Peyer's patch (tissue), 4 donors: ENCODE measurements around the gene RPL27. TPM values are rescaled to one million over a fixed set of nuclear protein-coding genes. Genes with fewer than 3 reads are reported as not detected.

Experiments used
- DNase-seq, 3 donors: peaks; one replicate each; pipeline ENCODE4 v3.0.0-alpha.2; 2017 to 2019
- H3K27ac ChIP-seq, 4 donors: fragments of 200-600 bp; sonication (generic); one replicate each; pipeline ENCODE4 v1.5.1; 2016 to 2019
- H3K27me3 ChIP-seq, 2 donors: fragments of 200-600 bp; sonication (generic); one replicate each; pipeline ENCODE4 v1.5.1; 2019
- H3K36me3 ChIP-seq, 3 donors: fragments of 200-600 bp; sonication (generic); one replicate each; pipeline ENCODE4 v1.5.1; 2016 to 2019
- H3K4me1 ChIP-seq, 4 donors: fragments of 200-600 bp; sonication (generic); one replicate each; pipeline ENCODE4 v1.5.1; 2016 to 2019
- H3K4me3 ChIP-seq, 4 donors: fragments of 200-600 bp; sonication (generic); 1 replicate in 3 of 4; 2 replicates in 1 of 4; pipeline ENCODE4 v1.5.1; 2016 to 2019; ENCODE audit warnings: mild to moderate bottlenecking in 1 of 4
- H3K9me3 ChIP-seq, 4 donors: fragments of 200-600 bp; sonication (generic); one replicate each; pipeline ENCODE4 v1.5.1; 2016 to 2019; ENCODE audit warnings: mild to moderate bottlenecking in 1 of 4
- CTCF ChIP-seq, 6 experiments: fragments of 450-650 bp in 4 of 6; fragments of 200-600 bp in 2 of 6; sonication (generic) in 1 of 6; IDR thresholded peaks; one replicate each; pipeline ENCODE4 v1.5.1; 2017 to 2019; ENCODE audit warnings: antibody characterized with exemption in 6 of 6, mild to moderate bottlenecking in 3 of 6, moderate library complexity in 1 of 6
- POLR2A ChIP-seq, 2 donors: fragments of 450-650 bp; IDR thresholded peaks; one replicate each; pipeline ENCODE4 v1.5.1; 2017; ENCODE audit warnings: antibody characterized with exemption in 2 of 2, mild to moderate bottlenecking in 2 of 2, moderate library complexity in 2 of 2
- total RNA-seq, 4 donors: library from RNA; depleted of rRNA; stranded (reverse); fragments of >200 nt; gene quantifications; one replicate each; pipeline ENCODE4 v1.1.0, GENCODE V29; 2016

Gene RPL27
- 1,000 to 10,000 TPM in 1 of 4 donors, 100 to 1,000 TPM in 3; 331 to 1,066 (median 442) TPM for total RNA-seq

GRCh38 chr17:42997984-42998938 lies at the start of gene RPL27:
TSS of gene RPL27 (plus strand) at chr17:42998419. CDS start at chr17:42998751, 332 bp downstream.
- Histone ChIP-seq H3K4me1 (peaks cover 0 to 10% (median 2%) of the 10 kb centered on the region in 4 donors), H3K4me3 (peak within 1 kb of the TSS; percentile 49 to 79 (median 68)), H3K36me3 (peaks cover 0 to 40% (median 0%) of the 10 kb centered on the region in 3 donors), H3K9me3 (no peaks in the 10 kb centered on the region), H3K27ac (peak within 1 kb of the TSS; percentile 83 to 94 (median 92)), H3K27me3 (no peaks in the 10 kb centered on the region)
- DNase-seq: peak; percentile 97 to 99 (median 98)
- TF ChIP-seq POLR2A (IDR thresholded peaks at IDR 0.05) (peak; percentile 85 to 93), CTCF (IDR thresholded peaks at IDR 0.05) (peak; percentile 89 to 98 (median 94))

DNA sequence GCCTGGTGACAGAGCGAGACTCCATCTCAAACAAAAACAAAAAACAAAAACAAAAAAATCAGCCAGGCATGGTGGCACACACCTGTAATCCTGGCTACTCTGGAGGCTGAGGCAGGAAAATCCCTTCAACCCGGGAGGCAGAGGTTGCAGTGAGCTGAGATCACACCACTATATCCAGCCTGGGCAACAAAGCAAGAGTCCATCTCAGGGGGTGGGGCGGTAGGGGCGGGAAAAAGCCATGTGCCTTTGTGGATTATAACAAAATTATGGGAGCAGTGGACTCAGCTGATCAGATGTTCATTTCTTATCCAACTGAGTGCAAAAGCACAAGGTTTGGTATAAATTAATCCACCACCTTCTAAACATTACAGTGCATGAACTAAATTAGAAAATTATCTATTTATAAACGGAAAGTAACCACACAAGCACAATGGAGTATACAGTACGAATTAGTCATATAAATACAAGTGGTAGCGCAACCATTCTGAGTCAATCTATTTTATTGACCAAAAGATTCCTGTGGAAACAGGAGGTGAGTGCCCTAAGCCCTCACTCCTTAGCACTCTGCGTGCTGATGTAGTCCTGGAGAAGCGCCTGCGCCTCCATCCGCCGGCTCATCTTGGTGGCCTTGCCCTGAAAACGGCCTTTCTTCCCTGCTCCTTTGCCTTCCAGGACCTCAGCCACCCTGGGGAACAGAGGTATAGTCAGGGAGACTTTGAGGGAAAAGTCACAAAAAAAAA lies 48.0 kb upstream of the RPL27 start:
- no peak for TF ChIP-seq POLR2A (IDR thresholded peaks at IDR 0.05)
- H3K4me3 ChIP-seq: no peak overlapping the region
- H3K36me3 ChIP-seq: peaks cover 0 to 65% (median 0%) of the 10 kb centered on the region in 3 donors
- no peaks in the 10 kb centered on the region for H3K9me3 ChIP-seq
- no peaks in the 10 kb centered on the region for H3K27me3 ChIP-seq
- H3K27ac ChIP-seq: no peak overlapping the region
- DNase-seq: no peak
- no peaks in the 10 kb centered on the region for H3K4me1 ChIP-seq

DNA sequence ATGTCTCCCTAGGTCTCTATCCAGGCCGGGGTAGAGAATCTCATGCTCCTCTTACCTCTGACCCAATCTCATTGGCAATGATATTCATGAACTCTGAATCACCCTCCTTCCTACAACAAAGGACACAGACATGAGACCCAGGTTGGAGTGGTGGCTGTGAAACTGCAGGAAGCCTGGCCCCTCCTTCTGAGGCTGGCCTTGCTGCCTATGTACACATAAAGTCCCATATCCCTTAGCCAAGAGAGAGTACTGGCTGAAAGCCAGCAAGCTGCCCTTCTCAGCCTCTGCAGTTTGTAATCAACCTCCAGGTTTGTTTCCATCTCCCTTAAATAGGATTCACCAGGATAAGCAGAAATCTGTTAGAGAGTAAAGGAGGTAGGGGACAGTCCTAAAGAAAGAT lies 44.5 kb upstream of the RPL27 start:
- no peak for DNase-seq
- Histone ChIP-seq H3K9me3 (no peaks in the 10 kb centered on the region), H3K36me3 (peaks cover 0 to 91% (median 0%) of the 10 kb centered on the region in 3 donors), H3K27me3 (no peaks in the 10 kb centered on the region), H3K4me1 (no peaks in the 10 kb centered on the region), H3K4me3 (no peak overlapping the region), H3K27ac (no peak overlapping the region)
- TF ChIP-seq CTCF (IDR thresholded peaks at IDR 0.05) (no peak), POLR2A (IDR thresholded peaks at IDR 0.05) (no peak)

- peak within 1 kb of the TSS; percentile 64 to 86 (median 72) for H3K27ac ChIP-seq
- H3K4me1 ChIP-seq: peaks cover 0 to 13% (median 3%) of the 10 kb centered on the region in 4 donors
- no peaks in the 10 kb centered on the region for H3K27me3 ChIP-seq
- TF ChIP-seq POLR2A (IDR thresholded peaks at IDR 0.05) (peak; percentile 43 to 64), CTCF (IDR thresholded peaks at IDR 0.05) (peak in 4 of 6 experiments; percentile 2 to 23 (median 14))
- H3K9me3 ChIP-seq: no peaks in the 10 kb centered on the region
- peak; percentile 87 to 97 (median 93) for DNase-seq
- peaks cover 0 to 28% (median 0%) of the 10 kb centered on the region in 3 donors for H3K36me3 ChIP-seq
- H3K4me3 ChIP-seq: peak within 1 kb of the TSS; percentile 49 to 70 (median 57)
Measured at GRCh38 chr17:42964161-42964932, 33.9 kb upstream of the RPL27 start, which contains the start of gene AARSD1. TSS of gene AARSD1 (minus strand) at chr17:42964454. CDS start at chr17:42964440, 14 bp downstream.

DNA sequence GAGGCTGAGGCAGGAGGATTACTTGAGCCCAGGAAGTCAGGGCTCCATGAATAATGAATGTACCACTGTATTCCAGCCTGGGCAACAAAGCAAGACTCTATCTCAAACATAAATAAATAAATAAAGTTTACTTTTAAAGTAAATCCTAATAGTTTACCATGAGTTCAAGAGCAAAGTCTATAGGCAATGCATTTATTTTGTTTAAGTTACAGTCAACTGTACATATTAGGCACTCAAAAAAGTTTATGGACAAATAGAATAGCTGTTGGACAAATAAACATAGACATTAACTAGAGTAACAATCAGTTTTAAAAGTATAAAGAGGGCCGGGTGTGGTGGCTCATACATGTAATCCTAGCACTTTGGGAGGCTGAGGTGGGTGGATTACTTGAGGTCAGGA lies 30.3 kb upstream of the RPL27 start:
- TF ChIP-seq POLR2A (IDR thresholded peaks at IDR 0.05): no peak
- TF ChIP-seq CTCF (IDR thresholded peaks at IDR 0.05): no peak
- DNase-seq: no peak
- H3K36me3 ChIP-seq: no peaks in the 10 kb centered on the region
- H3K27ac ChIP-seq: no peak overlapping the region
- H3K9me3 ChIP-seq: no peaks in the 10 kb centered on the region
- peaks cover 0 to 8% (median 3%) of the 10 kb centered on the region in 4 donors for H3K4me1 ChIP-seq
- no peak overlapping the region for H3K4me3 ChIP-seq
- no peaks in the 10 kb centered on the region for H3K27me3 ChIP-seq
